GM21717 (cell line): Measurements from ENCODE around the gene RGN.
"Not testable (repeated sequence)": the region's sequence is repeated elsewhere in the genome, so short reads cannot be mapped to it uniquely, and the experiment has no call there.

Experiments used
- ATAC-seq: cut with Tn5 transposase; IDR thresholded peaks from one replicate; pipeline ENCODE4 v1.9.1; 2021; ENCODE audit warnings: mild to moderate bottlenecking, moderate library complexity; ENCODE audit not compliant: unreplicated experiment

Gene RGN

GRCh38 chrX:47116551-47117110 lies 38.4 kb downstream of the RGN start:
- not testable (repeated sequence) for ATAC-seq

GRCh38 chrX:47124466-47124865 lies 46.2 kb downstream of the RGN start:
- not testable (repeated sequence) for ATAC-seq

- peak; percentile 96 for ATAC-seq
Measured at GRCh38 chrX:47129157-47129898, 51.1 kb downstream of the RGN start.

- no peak for ATAC-seq
Measured at GRCh38 chrX:47129899-47130358, 51.7 kb downstream of the RGN start.

- no peak for ATAC-seq
Measured at GRCh38 chrX:47133493-47133892, 55.2 kb downstream of the RGN start.

- ATAC-seq, result not testable (repeated sequence)
Measured at GRCh38 chrX:47135650-47136049, 57.4 kb downstream of the RGN start.

- no peak for ATAC-seq
Measured at GRCh38 chrX:47138171-47138570, 59.9 kb downstream of the RGN start.
